ENCODE measurements around the gene TCF4. TPM values are rescaled to one million over a fixed set of nuclear protein-coding genes. Genes with fewer than 3 reads are reported as not detected.

The TCF4 gene
- total RNA-seq, 2 experiments from 2014 or later: 75.9 to 76.0 TPM

DNA sequence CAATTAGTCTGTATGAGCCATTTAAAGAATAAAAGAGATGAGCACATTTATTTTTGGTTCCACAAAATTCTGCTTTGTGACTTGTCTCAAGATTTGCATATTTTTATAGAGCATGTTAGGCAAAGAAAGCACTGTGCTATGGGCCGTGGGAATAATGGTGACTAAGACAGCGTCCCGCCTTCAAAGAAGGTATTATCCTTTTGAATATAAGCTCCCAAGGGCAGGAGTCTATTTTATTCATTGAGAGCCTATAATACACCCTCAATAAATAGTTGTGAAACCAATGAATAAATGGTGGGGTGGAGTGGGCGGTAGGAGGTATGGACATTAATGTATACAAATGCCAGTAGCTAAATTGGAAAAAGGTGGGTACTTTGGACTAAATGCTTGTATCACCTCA is 20.5 kb upstream of the TCF4 start:
- Histone ChIP-seq H3K9me3 (ENCODE audit: low read length) (no peaks in the 10 kb centered on the region), H3K4me3 (ENCODE audit: low read depth, low read length, poor library complexity, severe bottlenecking) (no peak overlapping the region), H3K27ac (ENCODE audit: low read depth, low read length, poor library complexity, severe bottlenecking) (no peak overlapping the region), H2AFZ (ENCODE audit: low read length) (no peak overlapping the region), H3K36me3 (ENCODE audit: insufficient read depth, low read length) (no peaks in the 10 kb centered on the region), H3K4me2 (ENCODE audit: low read length) (no peak overlapping the region), H3K4me1 (ENCODE audit: insufficient read depth, low read length, poor library complexity, severe bottlenecking) (no peaks in the 10 kb centered on the region), H3K79me2 (ENCODE audit: insufficient read depth, low read depth, low read length) (no peaks in the 10 kb centered on the region), H3K9me2 (ENCODE audit: insufficient read depth, low read length) (no peaks in the 10 kb centered on the region), H4K20me1 (ENCODE audit: insufficient read depth, low read length) (no peaks in the 10 kb centered on the region)
- BruUV-seq (replicated peaks): no TSS peak
- ChIA-PET POLR2A (no interaction called here), CTCF (ENCODE audit: unreplicated experiment) (no interaction called here)
- intact Hi-C loops (cut with micrococcal nuclease; ENCODE audit: unreplicated experiment): no loop called here
- TF ChIP-seq, protein P1, sequence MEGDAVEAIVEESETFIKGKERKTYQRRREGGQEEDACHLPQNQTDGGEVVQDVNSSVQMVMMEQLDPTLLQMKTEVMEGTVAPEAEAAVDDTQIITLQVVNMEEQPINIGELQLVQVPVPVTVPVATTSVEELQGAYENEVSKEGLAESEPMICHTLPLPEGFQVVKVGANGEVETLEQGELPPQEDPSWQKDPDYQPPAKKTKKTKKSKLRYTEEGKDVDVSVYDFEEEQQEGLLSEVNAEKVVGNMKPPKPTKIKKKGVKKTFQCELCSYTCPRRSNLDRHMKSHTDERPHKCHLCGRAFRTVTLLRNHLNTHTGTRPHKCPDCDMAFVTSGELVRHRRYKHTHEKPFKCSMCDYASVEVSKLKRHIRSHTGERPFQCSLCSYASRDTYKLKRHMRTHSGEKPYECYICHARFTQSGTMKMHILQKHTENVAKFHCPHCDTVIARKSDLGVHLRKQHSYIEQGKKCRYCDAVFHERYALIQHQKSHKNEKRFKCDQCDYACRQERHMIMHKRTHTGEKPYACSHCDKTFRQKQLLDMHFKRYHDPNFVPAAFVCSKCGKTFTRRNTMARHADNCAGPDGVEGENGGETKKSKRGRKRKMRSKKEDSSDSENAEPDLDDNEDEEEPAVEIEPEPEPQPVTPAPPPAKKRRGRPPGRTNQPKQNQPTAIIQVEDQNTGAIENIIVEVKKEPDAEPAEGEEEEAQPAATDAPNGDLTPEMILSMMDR (conservative IDR thresholded peaks at IDR 0.05; ENCODE audit: low read length): no peak
- TF ChIP-seq EZH2phosphoT487 (IDR thresholded peaks at IDR 0.05; ENCODE audit: borderline replicate concordance, low read depth, low read length): no peak
- DNase-seq (ENCODE audit: low spot score): no peak

DNA sequence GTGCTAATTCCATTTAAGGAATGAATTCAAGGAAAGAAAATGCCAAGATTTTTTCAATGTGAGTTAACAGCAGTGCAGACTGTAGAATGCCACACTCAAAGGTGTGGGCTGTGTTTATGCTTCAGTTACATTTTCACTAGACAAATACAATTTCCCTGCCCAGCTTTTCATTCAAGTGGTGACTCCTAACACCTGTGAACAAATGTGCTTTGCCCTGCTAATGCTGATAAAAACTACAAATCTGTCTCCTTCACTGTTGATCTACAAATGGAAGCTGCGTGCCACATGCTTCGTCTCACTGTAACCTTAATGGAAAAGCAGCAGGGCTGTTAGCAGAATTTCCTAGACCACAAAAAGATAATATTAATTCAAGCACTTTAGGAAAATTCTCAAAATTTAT is 19.8 kb upstream of the TCF4 start:
- Histone ChIP-seq H3K36me3 (ENCODE audit: insufficient read depth, low read length) (no peaks in the 10 kb centered on the region), H2AFZ (ENCODE audit: low read length) (no peak overlapping the region), H3K4me1 (ENCODE audit: insufficient read depth, low read length, poor library complexity, severe bottlenecking) (no peaks in the 10 kb centered on the region), H3K4me3 (ENCODE audit: low read depth, low read length, poor library complexity, severe bottlenecking) (no peak overlapping the region), H4K20me1 (ENCODE audit: insufficient read depth, low read length) (no peaks in the 10 kb centered on the region), H3K9me3 (ENCODE audit: low read length) (no peaks in the 10 kb centered on the region), H3K79me2 (ENCODE audit: insufficient read depth, low read depth, low read length) (no peaks in the 10 kb centered on the region), H3K4me2 (ENCODE audit: low read length) (no peak overlapping the region), H3K9me2 (ENCODE audit: insufficient read depth, low read length) (no peaks in the 10 kb centered on the region), H3K27ac (ENCODE audit: low read depth, low read length, poor library complexity, severe bottlenecking) (no peak overlapping the region)
- ChIA-PET POLR2A (interaction anchor here (0.7 kb wide), 2 partner anchors 11 to 28 kb away, joined by 3 to 5 read pairs; no protein-coding TSS in a partner anchor), CTCF (ENCODE audit: unreplicated experiment) (no interaction called here)
- no peak for DNase-seq (ENCODE audit: low spot score)
- TF ChIP-seq EZH2phosphoT487 (IDR thresholded peaks at IDR 0.05; ENCODE audit: borderline replicate concordance, low read depth, low read length): no peak
- TF ChIP-seq, protein P1 (conservative IDR thresholded peaks at IDR 0.05; ENCODE audit: low read length): no peak
- intact Hi-C loops (cut with micrococcal nuclease; ENCODE audit: unreplicated experiment): no loop called here
- BruUV-seq (replicated peaks): no TSS peak

DNA sequence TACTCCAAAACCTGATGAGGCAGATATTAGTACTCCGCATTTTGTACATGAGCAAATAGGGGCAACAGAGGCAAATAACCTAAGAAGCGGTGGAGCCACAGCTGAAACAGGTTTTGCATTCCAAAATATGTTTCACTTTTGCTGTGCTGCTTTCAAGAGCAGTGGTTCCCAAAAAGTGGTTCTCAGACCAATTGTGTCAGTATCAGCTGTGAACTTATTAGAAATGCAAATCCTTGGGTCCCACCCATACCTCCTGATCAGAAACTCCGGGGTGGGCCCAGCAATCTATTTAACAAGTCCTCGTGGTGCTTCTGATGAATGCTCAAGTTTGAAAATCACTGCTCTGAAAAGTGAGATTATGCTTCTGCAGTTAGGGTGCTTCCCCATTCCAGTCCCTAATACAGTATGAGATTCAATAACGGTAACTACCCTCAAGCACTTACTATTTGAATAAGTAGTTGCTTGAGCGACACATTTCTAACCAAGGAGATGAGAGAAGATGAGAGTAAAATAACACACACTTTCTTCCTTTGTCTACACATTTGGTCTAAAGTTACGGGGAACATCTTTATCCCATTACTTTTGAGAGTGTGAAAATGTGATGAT is 17.8 kb upstream of the TCF4 start:
- DNase-seq (ENCODE audit: low spot score): no peak
- Histone ChIP-seq H3K9me3 (ENCODE audit: low read length) (no peaks in the 10 kb centered on the region), H4K20me1 (ENCODE audit: insufficient read depth, low read length) (no peaks in the 10 kb centered on the region), H2AFZ (ENCODE audit: low read length) (no peak overlapping the region), H3K9me2 (ENCODE audit: insufficient read depth, low read length) (no peaks in the 10 kb centered on the region), H3K4me2 (ENCODE audit: low read length) (no peak overlapping the region), H3K4me1 (ENCODE audit: insufficient read depth, low read length, poor library complexity, severe bottlenecking) (no peaks in the 10 kb centered on the region), H3K4me3 (ENCODE audit: low read depth, low read length, poor library complexity, severe bottlenecking) (no peak overlapping the region), H3K79me2 (ENCODE audit: insufficient read depth, low read depth, low read length) (no peaks in the 10 kb centered on the region), H3K27ac (ENCODE audit: low read depth, low read length, poor library complexity, severe bottlenecking) (no peak overlapping the region), H3K36me3 (ENCODE audit: insufficient read depth, low read length) (no peaks in the 10 kb centered on the region)
- intact Hi-C loops (cut with micrococcal nuclease; ENCODE audit: unreplicated experiment): no loop called here
- TF ChIP-seq, protein P1 (conservative IDR thresholded peaks at IDR 0.05; ENCODE audit: low read length): no peak
- no peak for TF ChIP-seq EZH2phosphoT487 (IDR thresholded peaks at IDR 0.05; ENCODE audit: borderline replicate concordance, low read depth, low read length)
- no TSS peak for BruUV-seq (replicated peaks)
- CTCF ChIA-PET (ENCODE audit: unreplicated experiment): no interaction called here
- POLR2A ChIA-PET: no interaction called here

Measured in OCI-LY7 (cell line).